ENCODE results near the gene YPEL1.

Gene YPEL1

GRCh38 chr22:21735200-21736083 is at the start of gene YPEL1:
Gene YPEL1, minus strand, starts transcription at chr22:21735794. Its CDS starts 25,050 bp downstream, at chr22:21710744.
- DNase-seq, result peak; percentile 96

- no peak for DNase-seq
These were observed 44.7 kb upstream of the YPEL1 start for GRCh38 chr22:21780259-21780658.

GRCh38 chr22:21779444-21779843 is 43.9 kb upstream of the YPEL1 start:
- no peak for DNase-seq

- peak; percentile 69 for DNase-seq
These were observed 43.2 kb upstream of the YPEL1 start for GRCh38 chr22:21778705-21779363.

GRCh38 chr22:21771631-21771976 is 36.0 kb upstream of the YPEL1 start:
- no peak for DNase-seq

GRCh38 chr22:21768435-21768834 is 32.8 kb upstream of the YPEL1 start:
- DNase-seq, result no peak

- no peak for DNase-seq
These were observed 31.3 kb upstream of the YPEL1 start for GRCh38 chr22:21766691-21767462.

- DNase-seq, result no peak
These were observed 30.4 kb upstream of the YPEL1 start for GRCh38 chr22:21765909-21766529.

- no peak for DNase-seq
These were observed 28.6 kb upstream of the YPEL1 start for GRCh38 chr22:21764038-21764804.

- DNase-seq, result no peak
These were observed 27.4 kb upstream of the YPEL1 start for GRCh38 chr22:21762712-21763581.

- no peak for DNase-seq
These were observed 26.5 kb upstream of the YPEL1 start for GRCh38 chr22:21761994-21762680.

- DNase-seq, result peak; percentile 42
These were observed 25.5 kb upstream of the YPEL1 start for GRCh38 chr22:21761086-21761485.

- peak; percentile 85 for DNase-seq
These were observed 25.0 kb upstream of the YPEL1 start for GRCh38 chr22:21760640-21761039.

- DNase-seq, result no peak
These were observed 24.2 kb upstream of the YPEL1 start for GRCh38 chr22:21759646-21760376.

GRCh38 chr22:21759093-21759492 is 23.5 kb upstream of the YPEL1 start:
- DNase-seq, result no peak

GRCh38 chr22:21758091-21758864 is 22.7 kb upstream of the YPEL1 start:
- no peak for DNase-seq

GRCh38 chr22:21755851-21756284 is 20.3 kb upstream of the YPEL1 start:
- DNase-seq, result peak; percentile 67

- peak; percentile 26 for DNase-seq
These were observed 18.9 kb upstream of the YPEL1 start for GRCh38 chr22:21754523-21754922.
